OCI-M2 (cell line): Measurements from ENCODE around the gene C16orf74.

Source experiments
- DNase-seq: peaks from one replicate; lab custom pipeline; 2025; ENCODE audit not compliant: unreplicated experiment; lab: John Stamatoyannopoulos, UW

C16orf74 gene

GRCh38 chr16:85677383-85677967 lies 73.4 kb downstream of the C16orf74 start:
- no peak for DNase-seq

GRCh38 chr16:85676466-85676865 lies 74.4 kb downstream of the C16orf74 start:
- no peak for DNase-seq

GRCh38 chr16:85675251-85675874 lies 75.5 kb downstream of the C16orf74 start:
- no peak for DNase-seq

- no peak for DNase-seq
Measured at GRCh38 chr16:85674828-85675227, 76.1 kb downstream of the C16orf74 start.

- no peak for DNase-seq
Measured at GRCh38 chr16:85674418-85674755, 76.5 kb downstream of the C16orf74 start.

- DNase-seq, result no peak
Measured at GRCh38 chr16:85673529-85674417, 77.1 kb downstream of the C16orf74 start.

- no peak for DNase-seq
Measured at GRCh38 chr16:85670840-85671239, 80.1 kb downstream of the C16orf74 start.

GRCh38 chr16:85668676-85669424 lies 82.0 kb downstream of the C16orf74 start:
- DNase-seq, result no peak

GRCh38 chr16:85667841-85668413 lies 83.0 kb downstream of the C16orf74 start:
- no peak for DNase-seq

GRCh38 chr16:85667261-85667660 lies 83.6 kb downstream of the C16orf74 start:
- DNase-seq, result no peak

GRCh38 chr16:85665929-85666328 lies 85.0 kb downstream of the C16orf74 start:
- DNase-seq, result no peak

GRCh38 chr16:85665373-85665740 lies 85.5 kb downstream of the C16orf74 start:
- DNase-seq, result no peak

GRCh38 chr16:85664580-85665372 lies 86.1 kb downstream of the C16orf74 start:
- no peak for DNase-seq

GRCh38 chr16:85663891-85664321 lies 87.0 kb downstream of the C16orf74 start:
- no peak for DNase-seq

GRCh38 chr16:85662976-85663830 lies 87.7 kb downstream of the C16orf74 start:
- no peak for DNase-seq

GRCh38 chr16:85662482-85662812 lies 88.4 kb downstream of the C16orf74 start:
- no peak for DNase-seq

- no peak for DNase-seq
Measured at GRCh38 chr16:85661740-85662481, 89.0 kb downstream of the C16orf74 start.

- no peak for DNase-seq
Measured at GRCh38 chr16:85660843-85661739, 89.8 kb downstream of the C16orf74 start.
